ENCODE measurements around the gene RIMS1. TPM values are rescaled to one million over a fixed set of nuclear protein-coding genes. Genes with fewer than 3 reads are reported as not detected.

Gene RIMS1
- total RNA-seq, 1 donor from 2014 or later = 2.2 TPM

GRCh38 chr6:72421387-72421786, 535.0 kb downstream of the RIMS1 start:
- Mint-ChIP-seq H3K4me3 (ENCODE audit: unreplicated experiment) (no peak overlapping the region), H3K9me3 (ENCODE audit: unreplicated experiment) (no peaks in the 10 kb centered on the region), H3K27me3 (ENCODE audit: low read depth, unreplicated experiment) (no peaks in the 10 kb centered on the region), H3K27ac (ENCODE audit: unreplicated experiment) (no peak overlapping the region), H3K4me1 (ENCODE audit: low read depth, unreplicated experiment) (peaks cover 15% of the 10 kb centered on the region), H3K36me3 (ENCODE audit: low read depth, unreplicated experiment) (no peaks in the 10 kb centered on the region)
- H3K4me1 ChIP-seq (ENCODE audit: insufficient read depth, low read length) = peaks cover 14% of the 10 kb centered on the region
- no peaks in the 10 kb centered on the region for H3K27me3 ChIP-seq (ENCODE audit: insufficient read depth, low read length)
- no peak overlapping the region for H2AFZ ChIP-seq (ENCODE audit: low read depth, low read length)
- TF ChIP-seq CTCF (IDR thresholded peaks at IDR 0.05; ENCODE audit: insufficient read depth, low read depth, low read length) (no peak), EZH2 (IDR thresholded peaks at IDR 0.05; ENCODE audit: insufficient read depth, low read length) (no peak)
- H3K36me3 ChIP-seq (ENCODE audit: insufficient read depth, low read length) = no peaks in the 10 kb centered on the region
- no peak overlapping the region for H3K9ac ChIP-seq (ENCODE audit: low read length)
- no peaks in the 10 kb centered on the region for H4K20me1 ChIP-seq (ENCODE audit: insufficient read depth, low read length)
- no peaks in the 10 kb centered on the region for H3K79me2 ChIP-seq (ENCODE audit: insufficient read depth, low read length)
- no peak for FAIRE-seq
- no peak for DNase-seq (ENCODE audit: low read depth)
- no peaks in the 10 kb centered on the region for H3K9me3 ChIP-seq (ENCODE audit: insufficient read depth, low read depth, low read length)
- no peak overlapping the region for H3K4me2 ChIP-seq (ENCODE audit: low read length)
- no peak overlapping the region for H3K27ac ChIP-seq (ENCODE audit: low read depth, low read length)
- no peak overlapping the region for H3K4me3 ChIP-seq (ENCODE audit: insufficient read depth, low read depth, low read length)

GRCh38 chr6:72422171-72422570, 535.8 kb downstream of the RIMS1 start:
- H3K36me3 ChIP-seq (ENCODE audit: insufficient read depth, low read length) = no peaks in the 10 kb centered on the region
- H3K9ac ChIP-seq (ENCODE audit: low read length) = no peak overlapping the region
- Mint-ChIP-seq H3K36me3 (ENCODE audit: low read depth, unreplicated experiment) (no peaks in the 10 kb centered on the region), H3K4me3 (ENCODE audit: unreplicated experiment) (no peak overlapping the region), H3K4me1 (ENCODE audit: low read depth, unreplicated experiment) (peaks cover 15% of the 10 kb centered on the region), H3K27ac (ENCODE audit: unreplicated experiment) (no peak overlapping the region), H3K27me3 (ENCODE audit: low read depth, unreplicated experiment) (no peaks in the 10 kb centered on the region), H3K9me3 (ENCODE audit: unreplicated experiment) (peaks cover 3% of the 10 kb centered on the region)
- no peaks in the 10 kb centered on the region for H3K9me3 ChIP-seq (ENCODE audit: insufficient read depth, low read depth, low read length)
- H4K20me1 ChIP-seq (ENCODE audit: insufficient read depth, low read length) = no peaks in the 10 kb centered on the region
- H3K27me3 ChIP-seq (ENCODE audit: insufficient read depth, low read length) = no peaks in the 10 kb centered on the region
- no peak overlapping the region for H3K4me2 ChIP-seq (ENCODE audit: low read length)
- no peak overlapping the region for H3K27ac ChIP-seq (ENCODE audit: low read depth, low read length)
- no peak overlapping the region for H3K4me3 ChIP-seq (ENCODE audit: insufficient read depth, low read depth, low read length)
- H3K79me2 ChIP-seq (ENCODE audit: insufficient read depth, low read length) = no peaks in the 10 kb centered on the region
- peak; percentile 63 for DNase-seq (ENCODE audit: low read depth)
- no peak overlapping the region for H2AFZ ChIP-seq (ENCODE audit: low read depth, low read length)
- peaks cover 14% of the 10 kb centered on the region for H3K4me1 ChIP-seq (ENCODE audit: insufficient read depth, low read length)
- no peak for TF ChIP-seq EZH2 (IDR thresholded peaks at IDR 0.05; ENCODE audit: insufficient read depth, low read length)
- TF ChIP-seq CTCF (IDR thresholded peaks at IDR 0.05; ENCODE audit: insufficient read depth, low read depth, low read length) = no peak
- FAIRE-seq = peak; percentile 39

GRCh38 chr6:72424476-72424875, 538.1 kb downstream of the RIMS1 start:
- H3K36me3 Mint-ChIP-seq (ENCODE audit: low read depth, unreplicated experiment) = no peaks in the 10 kb centered on the region
- Histone ChIP-seq H4K20me1 (ENCODE audit: insufficient read depth, low read length) (no peaks in the 10 kb centered on the region), H3K4me1 (ENCODE audit: insufficient read depth, low read length) (peaks cover 10% of the 10 kb centered on the region), H2AFZ (ENCODE audit: low read depth, low read length) (no peak overlapping the region), H3K4me2 (ENCODE audit: low read length) (no peak overlapping the region), H3K9ac (ENCODE audit: low read length) (no peak overlapping the region), H3K79me2 (ENCODE audit: insufficient read depth, low read length) (no peaks in the 10 kb centered on the region), H3K27ac (ENCODE audit: low read depth, low read length) (no peak overlapping the region), H3K36me3 (ENCODE audit: insufficient read depth, low read length) (no peaks in the 10 kb centered on the region), H3K27me3 (ENCODE audit: insufficient read depth, low read length) (no peaks in the 10 kb centered on the region), H3K4me3 (ENCODE audit: insufficient read depth, low read depth, low read length) (no peak overlapping the region), H3K9me3 (ENCODE audit: insufficient read depth, low read depth, low read length) (no peaks in the 10 kb centered on the region)
- DNase-seq (ENCODE audit: low read depth) (no peak), FAIRE-seq (no peak)
- TF ChIP-seq CTCF (IDR thresholded peaks at IDR 0.05; ENCODE audit: insufficient read depth, low read depth, low read length) = no peak
- no peak for TF ChIP-seq EZH2 (IDR thresholded peaks at IDR 0.05; ENCODE audit: insufficient read depth, low read length)
- no peaks in the 10 kb centered on the region for H3K27me3 Mint-ChIP-seq (ENCODE audit: low read depth, unreplicated experiment)
- H3K4me1 Mint-ChIP-seq (ENCODE audit: low read depth, unreplicated experiment) = peaks cover 8% of the 10 kb centered on the region
- no peak overlapping the region for H3K4me3 Mint-ChIP-seq (ENCODE audit: unreplicated experiment)
- H3K27ac Mint-ChIP-seq (ENCODE audit: unreplicated experiment) = no peak overlapping the region
- peaks cover 3% of the 10 kb centered on the region for H3K9me3 Mint-ChIP-seq (ENCODE audit: unreplicated experiment)

All from astrocyte (in vitro differentiated cells and primary cell).